ENCODE measurements around the gene FGF14.

Gene FGF14

DNA sequence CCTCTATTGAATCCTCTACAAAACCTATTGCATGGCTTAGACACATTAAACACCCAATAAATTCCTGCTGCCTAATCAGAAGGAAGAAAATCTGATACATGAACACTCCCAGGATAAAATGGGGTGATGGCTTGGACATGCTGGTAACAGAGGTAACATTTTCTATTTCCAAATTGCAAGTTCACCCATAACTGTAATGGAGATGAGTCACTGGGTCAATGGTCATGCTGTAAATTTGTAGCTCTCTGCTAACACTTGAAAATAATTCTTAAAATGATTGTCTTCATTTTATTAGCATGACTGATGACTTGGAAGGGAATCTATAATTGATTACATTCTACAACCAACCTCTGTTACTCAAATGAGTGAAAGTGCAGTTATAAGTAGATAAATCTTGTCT lies 434.1 kb downstream of the FGF14 start:
- no peak for DNase-seq

GRCh38 chr13:101967216-101967615 lies 434.6 kb downstream of the FGF14 start:
- no peak for DNase-seq

- no peak for DNase-seq
Measured at GRCh38 chr13:101965096-101965495, 436.8 kb downstream of the FGF14 start.

DNA sequence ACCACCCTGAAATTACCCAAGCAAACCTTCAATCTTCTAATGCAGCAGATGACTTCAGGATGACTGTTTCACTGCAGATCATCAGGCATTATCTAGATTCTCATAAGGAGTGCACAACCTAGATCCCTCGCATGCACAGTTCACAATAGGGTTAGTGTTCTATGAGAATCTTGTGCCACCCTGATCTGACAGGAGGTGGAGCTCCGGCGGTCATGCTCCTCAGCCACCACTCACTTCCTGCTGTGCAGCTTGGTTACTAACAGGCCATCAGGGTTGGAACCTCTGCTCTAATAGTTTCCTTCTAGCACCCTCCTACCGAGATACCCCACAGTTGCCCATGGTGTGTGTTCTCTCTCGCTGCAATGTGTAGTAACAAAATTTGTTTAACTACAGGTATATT lies 442.8 kb downstream of the FGF14 start:
- DNase-seq: no peak

GRCh38 chr13:101955764-101956163 lies 446.1 kb downstream of the FGF14 start:
- DNase-seq: no peak

GRCh38 chr13:101951114-101951513 lies 450.7 kb downstream of the FGF14 start:
- DNase-seq: no peak

GRCh38 chr13:101949681-101950080 lies 452.2 kb downstream of the FGF14 start:
- no peak for DNase-seq

DNA sequence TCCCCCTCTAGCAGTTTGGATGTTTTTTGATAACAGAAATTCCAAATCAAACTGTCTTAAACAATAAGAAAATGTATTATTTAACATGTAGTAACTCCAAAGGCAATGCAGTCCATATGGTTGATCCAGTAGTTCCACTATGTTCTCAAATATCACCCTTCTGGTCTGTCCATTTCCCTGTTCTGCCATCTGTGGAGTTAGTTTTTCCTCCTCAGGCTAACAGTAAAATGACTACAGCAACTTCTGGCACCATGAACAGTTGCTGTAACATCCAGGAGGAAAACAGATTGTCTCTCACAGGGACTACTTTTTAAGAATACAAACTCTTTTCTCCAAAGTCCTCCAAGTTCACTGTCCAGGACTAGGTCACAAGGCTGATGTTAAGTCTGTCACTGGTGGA lies 455.4 kb downstream of the FGF14 start:
- no peak for DNase-seq

DNA sequence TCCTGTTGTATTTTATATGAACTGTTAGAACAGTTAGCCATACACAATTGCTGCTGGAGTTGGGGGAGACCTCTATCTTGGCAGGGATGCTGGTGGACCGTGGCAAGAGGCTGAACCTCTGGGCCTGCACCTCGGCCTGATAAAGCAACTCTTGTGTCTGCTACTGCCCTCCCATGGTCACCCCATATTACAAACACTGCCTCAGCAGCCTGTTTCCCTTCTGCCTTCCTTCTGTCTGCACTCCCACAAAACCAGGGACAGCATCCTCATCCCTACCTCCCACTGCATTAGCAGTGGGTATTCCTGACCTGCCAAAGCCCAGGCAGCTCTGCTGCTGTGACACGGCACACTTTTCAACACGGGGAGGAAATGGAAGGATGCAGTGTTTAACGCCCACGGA lies 456.4 kb downstream of the FGF14 start:
- no peak for DNase-seq

DNA sequence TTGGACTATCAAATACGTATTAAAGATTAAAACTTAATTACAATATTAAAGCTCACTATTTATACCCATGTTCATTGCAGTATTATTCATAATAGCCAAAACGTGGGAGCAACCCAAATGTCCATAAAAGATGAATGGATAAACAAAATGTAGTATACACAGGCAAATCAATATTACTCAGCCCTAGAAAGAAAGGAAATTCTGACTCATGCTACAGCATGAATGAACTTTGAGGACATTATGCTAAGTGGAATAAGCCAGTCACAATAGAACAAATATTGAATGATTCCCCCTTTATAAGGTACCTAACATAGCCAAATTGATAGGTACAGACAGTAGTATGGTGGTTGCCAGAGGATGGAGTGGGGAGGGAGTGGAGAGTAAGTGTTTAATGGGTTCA lies 457.3 kb downstream of the FGF14 start:
- DNase-seq: no peak

GRCh38 chr13:101942535-101943157 lies 459.2 kb downstream of the FGF14 start:
- DNase-seq: no peak

GRCh38 chr13:101942038-101942437 lies 459.8 kb downstream of the FGF14 start:
- no peak for DNase-seq

DNA sequence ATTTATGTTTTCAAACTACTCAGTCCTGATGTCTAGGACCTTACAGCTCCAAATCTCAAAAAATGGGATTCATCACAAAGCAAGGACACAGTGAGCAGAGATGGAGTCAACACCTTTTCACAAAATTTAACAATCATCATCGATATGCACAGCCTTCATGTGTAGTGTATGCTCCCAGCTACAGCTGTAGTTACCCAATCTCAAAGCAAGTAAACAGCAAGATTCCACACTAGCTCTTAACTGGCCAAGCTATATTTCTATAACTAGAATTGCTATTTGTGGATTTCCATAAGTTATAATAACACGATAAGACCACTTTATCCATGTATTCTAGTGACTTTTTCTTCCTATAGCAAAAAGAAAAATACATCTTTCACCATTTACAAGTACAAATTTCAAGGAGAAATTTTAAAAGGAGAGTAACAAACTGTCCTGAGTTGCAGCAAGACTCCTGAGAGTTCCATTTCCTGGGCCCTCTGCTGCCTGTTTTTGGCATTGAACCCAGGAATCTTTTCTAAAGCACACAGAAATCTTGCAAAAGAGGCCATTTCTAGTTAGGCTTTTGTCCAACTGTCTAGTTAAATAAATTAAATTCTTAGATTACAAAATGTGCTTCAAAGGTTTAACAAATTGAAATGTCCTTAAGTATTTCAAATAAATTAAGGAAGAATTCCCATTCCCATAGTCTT lies 460.6 kb downstream of the FGF14 start:
- DNase-seq: no peak

- no peak for DNase-seq
Measured at GRCh38 chr13:101939370-101939769, 462.5 kb downstream of the FGF14 start.

GRCh38 chr13:101935828-101936227 lies 466.0 kb downstream of the FGF14 start:
- DNase-seq: no peak

- DNase-seq: no peak
Measured at GRCh38 chr13:101931186-101931585, 470.7 kb downstream of the FGF14 start.

GRCh38 chr13:101930331-101930730 lies 471.5 kb downstream of the FGF14 start:
- no peak for DNase-seq

GRCh38 chr13:101925731-101926130 lies 476.1 kb downstream of the FGF14 start:
- DNase-seq: no peak

DNA sequence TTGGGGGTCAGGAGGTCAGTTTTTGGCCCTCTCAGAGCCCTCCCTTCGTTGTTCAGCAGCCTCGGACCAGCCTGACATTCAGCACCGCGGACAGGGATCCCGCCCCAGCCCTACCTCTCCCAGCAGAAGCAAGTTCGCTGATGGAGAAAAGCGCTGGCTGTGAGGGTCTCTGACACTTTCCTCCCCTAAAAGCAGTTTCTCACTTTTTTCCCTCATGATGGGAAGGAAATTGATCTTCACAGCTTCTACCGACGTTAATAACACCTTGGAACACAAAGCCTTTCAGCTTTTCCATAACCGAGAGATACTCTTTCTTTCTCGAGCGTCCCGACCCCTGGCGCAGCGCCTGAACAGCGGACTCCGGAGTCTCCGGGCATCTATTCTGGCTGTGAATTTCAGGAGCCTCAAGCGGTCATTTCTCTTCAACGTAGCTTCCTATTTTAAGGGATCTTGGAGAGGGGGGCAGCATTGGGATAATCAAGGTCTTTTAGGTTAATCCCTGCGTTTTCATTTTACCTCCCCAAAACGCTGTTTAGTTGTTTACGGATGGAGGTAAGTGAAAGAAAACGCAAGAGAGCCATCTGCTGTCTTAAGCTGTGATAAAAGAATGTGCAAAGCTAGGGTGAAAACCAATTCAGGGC lies 482.2 kb downstream of the FGF14 start:
- no peak for DNase-seq

DNA sequence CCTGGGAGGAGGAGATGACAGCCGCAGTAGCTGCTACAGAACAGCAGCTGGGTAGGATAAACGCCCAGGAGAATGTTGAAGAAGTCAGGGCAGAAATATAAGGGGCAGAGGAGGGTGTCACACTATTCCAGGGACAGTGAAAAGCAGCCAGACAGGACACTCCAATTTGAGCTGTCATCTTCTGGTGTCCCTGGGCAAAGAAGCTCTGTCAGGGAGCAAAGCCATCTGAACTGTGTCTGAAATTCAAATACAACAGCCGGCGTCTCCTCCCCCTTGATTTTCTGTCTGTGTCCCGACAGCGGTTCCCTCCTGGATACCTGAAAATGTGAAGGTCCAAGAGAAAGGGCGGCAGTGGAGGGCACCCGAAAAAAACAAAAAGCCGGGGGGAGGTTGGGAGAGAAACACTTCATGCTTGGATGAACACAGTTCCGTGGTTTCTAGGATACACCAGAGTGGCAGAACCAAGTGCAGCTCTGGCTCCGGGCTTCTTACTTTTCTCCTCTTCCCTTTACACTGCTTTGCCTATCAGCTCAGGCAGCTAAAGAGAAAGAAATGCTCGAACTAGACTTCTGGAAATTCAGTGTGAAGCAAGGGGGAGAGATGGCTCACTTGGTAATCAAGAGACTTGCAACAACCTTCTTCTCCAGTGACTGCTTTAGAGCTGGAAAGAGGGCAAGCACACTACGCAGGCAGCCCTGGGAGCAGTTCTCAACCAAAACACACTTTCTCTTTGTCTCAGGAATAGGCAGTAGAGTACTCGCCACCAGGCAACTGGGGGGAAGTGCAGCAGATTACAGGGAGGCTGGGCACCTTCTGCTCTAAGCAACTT lies 483.8 kb downstream of the FGF14 start:
- no peak for DNase-seq

DNA sequence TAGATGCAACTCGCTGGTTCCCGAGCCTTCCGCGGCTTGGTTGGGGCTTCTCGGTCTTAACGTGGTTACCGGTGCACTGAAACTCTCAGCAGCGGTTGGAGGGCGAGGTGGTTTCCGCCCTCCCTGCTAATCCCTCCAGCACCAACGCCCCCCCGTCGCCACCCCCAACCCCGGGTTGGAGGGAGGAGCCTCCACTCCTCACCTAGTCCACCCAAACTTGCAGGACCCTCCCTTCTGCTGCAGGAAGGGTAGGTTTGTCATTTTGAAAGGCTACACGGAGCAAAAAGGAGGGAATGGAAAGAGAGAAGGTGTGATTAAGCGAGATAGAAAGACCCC lies 484.4 kb downstream of the FGF14 start:
- DNase-seq: no peak

DNA sequence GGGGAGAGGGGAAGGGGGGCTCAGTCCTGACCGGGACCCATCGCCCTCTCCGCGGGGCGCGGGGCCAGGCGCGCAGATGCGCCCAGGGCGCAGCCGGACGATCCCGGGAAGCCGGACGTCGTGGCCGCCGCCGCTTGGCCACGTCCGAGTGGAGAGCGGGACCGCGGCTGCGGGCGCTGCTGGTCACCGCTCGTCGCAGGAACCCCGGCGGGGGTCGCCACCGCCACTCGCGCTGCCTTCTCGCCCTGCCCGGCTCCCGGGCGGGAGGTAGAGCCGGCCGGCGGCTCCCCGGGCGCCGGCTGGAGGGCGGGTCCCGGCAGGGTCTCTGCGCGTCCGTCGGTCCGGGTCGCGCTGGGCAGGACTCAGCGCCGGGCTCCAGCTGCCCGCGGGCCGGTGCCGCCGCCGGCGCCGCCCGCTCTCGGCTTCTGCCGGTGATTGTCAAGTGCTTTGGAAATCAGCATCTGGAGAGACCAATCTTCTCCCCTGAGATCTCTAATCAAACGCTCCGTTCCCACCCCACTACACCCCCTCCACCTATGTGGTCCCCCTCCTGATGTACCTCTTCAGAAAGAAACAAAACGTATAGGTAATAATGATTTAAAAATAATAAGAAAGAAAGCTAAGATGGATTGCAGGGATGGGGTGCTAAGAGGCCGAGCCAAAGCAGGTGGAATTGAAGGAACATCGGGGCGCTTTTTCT lies 484.9 kb downstream of the FGF14 start:
- no peak for DNase-seq

Data from CD4-positive, alpha-beta T cell treated with Interleukin-12 subunit alpha and Interleukin-12 subunit beta, for 1 hour (primary cell).